GM18526 (cell line): Measurements from ENCODE around the gene FEZF2.

Experiments
- POLR2A ChIP-seq: IDR thresholded peaks from 3 replicates; pipeline ENCODE4 v1.6.1; 2011; ENCODE audit not compliant: insufficient read length; ENCODE audit errors: extremely low read depth

The FEZF2 gene

GRCh38 chr3:62376906-62377877 is 3.8 kb upstream of the FEZF2 start:
- TF ChIP-seq POLR2A: no peak

- TF ChIP-seq POLR2A: no peak
Observed at GRCh38 chr3:62376454-62376720, 3.0 kb upstream of the FEZF2 start.

- TF ChIP-seq POLR2A: no peak
Observed at GRCh38 chr3:62375655-62376453, 2.5 kb upstream of the FEZF2 start.

GRCh38 chr3:62374341-62375218 is 1.2 kb upstream of the FEZF2 start:
- no peak for TF ChIP-seq POLR2A

- no peak for TF ChIP-seq POLR2A
Observed at GRCh38 chr3:62373714-62374333, 474 bp upstream of the FEZF2 start.

GRCh38 chr3:62372621-62373041 is 719 bp downstream of the FEZF2 start:
- TF ChIP-seq POLR2A: no peak

GRCh38 chr3:62371720-62372591 is 1.4 kb downstream of the FEZF2 start:
- TF ChIP-seq POLR2A: no peak

GRCh38 chr3:62370858-62371719 is 2.3 kb downstream of the FEZF2 start:
- no peak for TF ChIP-seq POLR2A

- TF ChIP-seq POLR2A: no peak
Observed at GRCh38 chr3:62370112-62370857, 3.1 kb downstream of the FEZF2 start.

- no peak for TF ChIP-seq POLR2A
Observed at GRCh38 chr3:62369476-62369743, 3.9 kb downstream of the FEZF2 start.

GRCh38 chr3:62368705-62369475 is 4.5 kb downstream of the FEZF2 start:
- no peak for TF ChIP-seq POLR2A

GRCh38 chr3:62368290-62368704 is 5.1 kb downstream of the FEZF2 start:
- TF ChIP-seq POLR2A: no peak
